H9 (cell line): ENCODE data around the gene RAPSN. TPM values are rescaled to one million over a fixed set of nuclear protein-coding genes. Genes with fewer than 3 reads are reported as not detected.

Source experiments
- DNase-seq: peaks from one replicate; pipeline ENCODE4 v3.0.0-alpha.2; 2017
- H2AFZ ChIP-seq: one replicate; pipeline ENCODE4 v1.6.1; 2013; ENCODE audit warnings: mild to moderate bottlenecking, low read length, control low read depth, moderate library complexity
- H2AK5ac ChIP-seq: 2 replicates; pipeline ENCODE4 v1.6.1; 2013; ENCODE audit warnings: low read length, control low read depth, mixed read lengths; ENCODE audit not compliant: insufficient read length
- H2BK120ac ChIP-seq: one replicate; pipeline ENCODE4 v1.6.1; 2013; ENCODE audit warnings: low read depth, mild to moderate bottlenecking, low read length, control low read depth, inconsistent platforms; ENCODE audit not compliant: poor library complexity, severe bottlenecking
- H2BK12ac ChIP-seq: 2 replicates; pipeline ENCODE4 v1.6.1; 2013; ENCODE audit warnings: low read length, control low read depth, mixed read lengths, low read depth; ENCODE audit not compliant: insufficient read length
- H2BK15ac ChIP-seq: 2 replicates; pipeline ENCODE4 v1.6.1; 2013; ENCODE audit warnings: low read depth, low read length, control low read depth
- H2BK20ac ChIP-seq: one replicate; pipeline ENCODE4 v1.6.1; 2013; ENCODE audit warnings: low read depth, mild to moderate bottlenecking, low read length, control low read depth, inconsistent platforms; ENCODE audit not compliant: poor library complexity, severe bottlenecking
- H2BK5ac ChIP-seq: 2 replicates; pipeline ENCODE4 v1.6.1; 2013; ENCODE audit warnings: low read length, control low read depth, mixed read lengths; ENCODE audit not compliant: insufficient read length
- H3K14ac ChIP-seq: 2 replicates; pipeline ENCODE4 v1.6.1; 2013; ENCODE audit warnings: low read length, control low read depth; ENCODE audit not compliant: insufficient read depth
- H3K18ac ChIP-seq: 2 replicates; pipeline ENCODE4 v1.6.1; 2013; ENCODE audit warnings: low read depth, mild to moderate bottlenecking, mixed read lengths, low read length, control low read depth; ENCODE audit not compliant: insufficient read length
- H3K23ac ChIP-seq: 2 replicates; pipeline ENCODE4 v1.6.1; 2013; ENCODE audit warnings: low read length, control low read depth, mixed read lengths, low read depth; ENCODE audit not compliant: insufficient read length
- H3K23me2 ChIP-seq: 2 replicates; pipeline ENCODE4 v1.6.1; 2013; ENCODE audit warnings: low read depth, mild to moderate bottlenecking, mixed read lengths, low read length, control low read depth; ENCODE audit not compliant: insufficient read length, poor library complexity, severe bottlenecking
- H3K27ac ChIP-seq: 2 replicates; pipeline ENCODE4 v1.5.1; 2013; ENCODE audit warnings: low read length, control low read depth, mixed read lengths, low read depth; ENCODE audit not compliant: insufficient read length
- H3K27me3 ChIP-seq: 2 replicates; pipeline ENCODE4 v1.6.1; 2013; ENCODE audit warnings: low read length, control low read depth, inconsistent platforms; ENCODE audit not compliant: insufficient read depth
- H3K4ac ChIP-seq: 2 replicates; pipeline ENCODE4 v1.6.1; 2013; ENCODE audit warnings: low read depth, mild to moderate bottlenecking, control low read depth, inconsistent platforms, low read length, moderate library complexity
- H3K4me1 ChIP-seq: 2 replicates; pipeline ENCODE4 v1.6.1; 2013; ENCODE audit warnings: low read length, control low read depth, inconsistent platforms; ENCODE audit not compliant: insufficient read depth
- H3K4me2 ChIP-seq: 2 replicates; pipeline ENCODE4 v1.6.1; 2013; ENCODE audit warnings: low read length, control low read depth, mixed read lengths; ENCODE audit not compliant: insufficient read length, insufficient read depth
- H3K56ac ChIP-seq: 2 replicates; pipeline ENCODE4 v1.6.1; 2013; ENCODE audit warnings: low read depth, mild to moderate bottlenecking, mixed read lengths, low read length, control low read depth; ENCODE audit not compliant: insufficient read length
- H3K79me1 ChIP-seq: 2 replicates; pipeline ENCODE4 v1.6.1; 2013; ENCODE audit warnings: low read depth, mild to moderate bottlenecking, moderate library complexity, low read length, control low read depth, inconsistent platforms; ENCODE audit not compliant: insufficient read depth, poor library complexity, severe bottlenecking
- H3K79me2 ChIP-seq: 2 replicates; pipeline ENCODE4 v1.6.1; 2013; ENCODE audit warnings: low read length, control low read depth, inconsistent platforms; ENCODE audit not compliant: insufficient read depth
- H3K9ac ChIP-seq: 2 replicates; pipeline ENCODE4 v1.6.1; 2013; ENCODE audit warnings: low read length, control low read depth, mixed read lengths; ENCODE audit not compliant: insufficient read length; ENCODE audit errors: extremely low read depth
- H3K9me3 ChIP-seq: one replicate; pipeline ENCODE4 v1.6.1; 2013; ENCODE audit warnings: low read depth, low read length, inconsistent platforms; ENCODE audit not compliant: control insufficient read depth
- H3T11ph ChIP-seq: one replicate; pipeline ENCODE4 v1.6.1; 2013; ENCODE audit warnings: mild to moderate bottlenecking, low read length, control low read depth, inconsistent platforms
- H4K20me1 ChIP-seq: one replicate; pipeline ENCODE4 v1.6.1; 2013; ENCODE audit not compliant: control insufficient read depth, insufficient read length, insufficient read depth
- H4K5ac ChIP-seq: 2 replicates; pipeline ENCODE4 v1.6.1; 2013; ENCODE audit warnings: low read depth, mild to moderate bottlenecking, mixed read lengths, low read length, control low read depth; ENCODE audit not compliant: insufficient read length
- H4K8ac ChIP-seq: replicated peaks from 2 replicates; pipeline ENCODE4 v1.6.1; 2013; ENCODE audit warnings: low read length, control low read depth, mixed read lengths, low read depth; ENCODE audit not compliant: insufficient read length
- H4K91ac ChIP-seq: 2 replicates; pipeline ENCODE4 v1.6.1; 2013; ENCODE audit warnings: low read depth, mild to moderate bottlenecking, moderate library complexity, mixed read lengths, low read length, control low read depth; ENCODE audit not compliant: insufficient read length
- H3K27ac Mint-ChIP-seq, 3 experiments: 2 replicates in 2 of 3; 3 replicates in 1 of 3; pipeline ENCODE4 v1.8.0; 2020 to 2021; ENCODE audit warnings: mixed read lengths in 3 of 3, mild to moderate bottlenecking in 1 of 3, moderate library complexity in 1 of 3
- H3K27me3 Mint-ChIP-seq: 2 replicates; pipeline ENCODE4 v1.8.0; 2021; ENCODE audit warnings: low read depth, mild to moderate bottlenecking, moderate library complexity, mixed read lengths
- H3K36me3 Mint-ChIP-seq, 3 experiments: 2 replicates in 2 of 3; 3 replicates in 1 of 3; pipeline ENCODE4 v1.8.0; 2020 to 2021; ENCODE audit warnings: low read depth in 3 of 3, mixed read lengths in 3 of 3; ENCODE audit not compliant: insufficient read depth in 1 of 3
- H3K4me1 Mint-ChIP-seq, 2 experiments: 2 replicates each; pipeline ENCODE4 v1.8.0; 2020; ENCODE audit warnings: mixed read lengths in 2 of 2
- H3K4me3 Mint-ChIP-seq, 2 experiments: 2 replicates in 1 of 2; 3 replicates in 1 of 2; pipeline ENCODE4 v1.8.0; 2020 to 2021; ENCODE audit warnings: mild to moderate bottlenecking in 2 of 2, mixed read lengths in 2 of 2, moderate library complexity in 1 of 2
- H3K9me3 Mint-ChIP-seq, 2 experiments: 2 replicates in 1 of 2; 3 replicates in 1 of 2; pipeline ENCODE4 v1.8.0; 2020; ENCODE audit warnings: mild to moderate bottlenecking in 2 of 2, mixed read lengths in 2 of 2, moderate library complexity in 1 of 2
- CTCF ChIP-seq: fragments of 200-600 bp; sonication (generic); conservative IDR thresholded peaks from 3 replicates; pipeline ENCODE4 v1.8.0; 2021; ENCODE audit warnings: antibody characterized with exemption, mild to moderate bottlenecking
- WGBS: extraction: QIAGEN DNeasy Blood & Tissue Kit; methylation state at CpG from one replicate; pipeline ENCODE4 v1.1.7; 2013; ENCODE audit warnings: missing lambda C conversion rate, low lambda C conversion rate, mixed read lengths; ENCODE audit not compliant: insufficient read length; ENCODE audit errors: extremely low coverage; 5-methylcytosine and 5-hydroxymethylcytosine counted together
- total RNA-seq: library from RNA; stranded (reverse); gene quantifications from 2 replicates; pipeline ENCODE4 v1.2.1, GENCODE V29; 2021

Gene RAPSN
- total RNA-seq, 1 experiment from 2014 or later: 0.48 TPM

GRCh38 chr11:47440054-47440476 is 8.9 kb downstream of the RAPSN start:
- H2BK5ac ChIP-seq: no peak overlapping the region
- no peak overlapping the region for H4K8ac ChIP-seq
- no peak overlapping the region for H3K27ac ChIP-seq
- no peak for TF ChIP-seq CTCF
- no peak for DNase-seq
- no peak overlapping the region for H2BK15ac ChIP-seq
- no peaks in the 10 kb centered on the region; the same call in 1 of the 2 replicates for H3K27me3 Mint-ChIP-seq
- no peak overlapping the region for H4K91ac ChIP-seq
- no peaks in the 10 kb centered on the region for H4K20me1 ChIP-seq
- no peaks in the 10 kb centered on the region for H3K79me1 ChIP-seq
- H2AFZ ChIP-seq: no peak overlapping the region
- no peak overlapping the region for H2BK12ac ChIP-seq
- no peak overlapping the region for H3T11ph ChIP-seq
- no peaks in the 10 kb centered on the region for H3K79me2 ChIP-seq
- H3K9me3 ChIP-seq: no peaks in the 10 kb centered on the region
- H3K4me2 ChIP-seq: no peak overlapping the region
- no peak overlapping the region for H4K5ac ChIP-seq
- no peak overlapping the region for H3K14ac ChIP-seq
- H3K9ac ChIP-seq: no peak overlapping the region
- H3K56ac ChIP-seq: no peak overlapping the region
- H3K4me1 ChIP-seq: no peaks in the 10 kb centered on the region
- no peak overlapping the region for H2BK20ac ChIP-seq
- no peak overlapping the region for H3K4ac ChIP-seq
- no peaks in the 10 kb centered on the region for H3K23me2 ChIP-seq
- H3K9me3 Mint-ChIP-seq: no peaks in the 10 kb centered on the region
- no peak overlapping the region for H3K4me3 Mint-ChIP-seq
- no peak overlapping the region for H2AK5ac ChIP-seq
- H3K27me3 ChIP-seq: no peaks in the 10 kb centered on the region
- H3K23ac ChIP-seq: no peak overlapping the region
- peaks cover 0 to 4% of the 10 kb centered on the region in 2 experiments; a peak in 1 of 4 replicates for H3K4me1 Mint-ChIP-seq
- no peaks in the 10 kb centered on the region; a peak in 1 of 7 replicates for H3K36me3 Mint-ChIP-seq
- no peak overlapping the region for H3K27ac Mint-ChIP-seq
- no peak overlapping the region for H2BK120ac ChIP-seq
- WGBS: no CpG with 5 or more reads among the region's 2 CpGs
- no peak overlapping the region for H3K18ac ChIP-seq
